K562 (cell line): Measurements from ENCODE around the gene ASB15. TPM values are rescaled to one million over a fixed set of nuclear protein-coding genes. Genes with fewer than 3 reads are reported as not detected.

ENCODE experiments used
- ELF4 ChIP-seq: fragments of 450-650 bp; formaldehyde crosslinking; IDR thresholded peaks from 2 replicates; pipeline ENCODE4 v1.4.0; 2022; ENCODE audit warnings: missing genetic modification characterization
- HMGXB4 ChIP-seq: sonication (generic); formaldehyde crosslinking; IDR thresholded peaks from 2 replicates; pipeline ENCODE4 v1.8.1; 2023; ENCODE audit warnings: mild to moderate bottlenecking, missing genetic modification reagents
- JUND ChIP-seq, 2 experiments: IDR thresholded peaks; 2 replicates in 1 of 2; 3 replicates in 1 of 2; pipeline ENCODE4 v1.6.1; 2011; ENCODE audit warnings: borderline replicate concordance in 2 of 2, low read depth in 2 of 2, low read length in 2 of 2, improper control_type of control experiment in 1 of 2, missing biosample characterization in 1 of 2, missing genetic modification characterization in 1 of 2, missing genetic modification reagents in 1 of 2
- PPARD ChIP-seq: fragments of 250-450 bp; sonication (Bioruptor Pico); IDR thresholded peaks from 2 replicates; pipeline ENCODE4 v1.8.0; 2022; ENCODE audit warnings: inconsistent platforms, mild to moderate bottlenecking, moderate library complexity
- U2AF1 ChIP-seq: fragments of 200-400 bp; formaldehyde crosslinking; optimal IDR thresholded peaks from 2 replicates; pipeline ENCODE3; 2017; ENCODE audit warnings: mild to moderate bottlenecking, low read depth, low read length, moderate library complexity
- ZBTB5 ChIP-seq: fragments of 450-650 bp; IDR thresholded peaks from 2 replicates; pipeline ENCODE4 v1.6.1; 2017; ENCODE audit warnings: antibody characterized with exemption
- ZC3H4 ChIP-seq: sonication (generic); formaldehyde crosslinking; IDR thresholded peaks from 2 replicates; pipeline ENCODE4 v1.9.0; 2021; ENCODE audit warnings: missing genetic modification reagents, borderline replicate concordance
- ZNF140 ChIP-seq: fragments of 250-450 bp; sonication (Bioruptor Pico); IDR thresholded peaks from 2 replicates; pipeline ENCODE4 v1.8.0; 2021; ENCODE audit warnings: moderate library complexity, mild to moderate bottlenecking, inconsistent platforms
- ZNF175 ChIP-seq: fragments of 200-800 bp; sonication (Bioruptor generic); IDR thresholded peaks from 2 replicates; pipeline ENCODE4 v1.6.1; 2016; ENCODE audit warnings: low read depth, mild to moderate bottlenecking, missing genetic modification characterization, missing compliant biosample characterization
- ZNF766 ChIP-seq: fragments of 200-800 bp; sonication (Bioruptor generic); conservative IDR thresholded peaks from 2 replicates; pipeline ENCODE4 v1.6.1; 2016; ENCODE audit warnings: missing genetic modification characterization, missing compliant biosample characterization
- ZSCAN29 ChIP-seq: fragments of 450-650 bp; IDR thresholded peaks from 2 replicates; pipeline ENCODE4 v1.6.1; 2017
- polyA plus RNA-seq, 8 experiments: library from polyadenylated mRNA; depleted of rRNA in 4 of 8; stranded (reverse) in 5 of 8; unstranded in 3 of 8; fragments of >200 nt; fragmentation: Nextera tagmentation in 2 of 8; fragmentation: Illumina TruSeq in 1 of 8; extraction: Ambion mirVana in 2 of 8; extraction: Trizol in 1 of 8; gene quantifications; 2 replicates each; pipeline versions ENCODE4 v1.2.1 to v1.2.3, GENCODE V29; 2011 to 2014; ENCODE audit warnings: inconsistent platforms in 1 of 8, missing spikeins in 1 of 8
- total RNA-seq, 7 experiments: library from RNA; depleted of rRNA in 6 of 7; stranded (reverse); fragments of >200 nt in 6 of 7; fragmentation: Illumina TruSeq in 2 of 7; extraction: Trizol in 2 of 7; gene quantifications; 2 replicates each; pipeline versions ENCODE4 v1.2.1 to v1.2.3, GENCODE V29; 2011 to 2021; ENCODE audit warnings: low replicate concordance in 1 of 7
- TF ChIP-seq, protein P1 (sequence below): sonication (generic); formaldehyde crosslinking; IDR thresholded peaks from 2 replicates; pipeline ENCODE4 v1.8.1; 2023; ENCODE audit warnings: mild to moderate bottlenecking, missing genetic modification reagents
- TF ChIP-seq, protein P2 (sequence below): IDR thresholded peaks from 3 replicates; pipeline ENCODE4 v1.6.1; 2011; ENCODE audit warnings: borderline replicate concordance, mild to moderate bottlenecking, moderate library complexity; ENCODE audit not compliant: insufficient read length; ENCODE audit errors: extremely low read depth
- TF ChIP-seq, protein P3 (sequence below): fragments of 250-450 bp; sonication (Bioruptor Pico); IDR thresholded peaks from 2 replicates; pipeline ENCODE4 v1.5.1; 2021; ENCODE audit warnings: mild to moderate bottlenecking
- TF ChIP-seq, protein P4 (sequence below): sonication (generic); formaldehyde crosslinking; IDR thresholded peaks from 2 replicates; pipeline ENCODE4 v1.8.0; 2022; ENCODE audit warnings: mild to moderate bottlenecking, missing genetic modification reagents

ASB15 gene
- total and polyA plus RNA-seq, 9 of the 15 experiments (the other 6 are each of a cell fraction or from before 2014, with no cell fraction given), result 0.03 to 0.14 (median 0.04) TPM; not detected in 3

GRCh38 chr7:123557398-123558288 is 44.0 kb upstream of the ASB15 start, which contains the start of gene NDUFA5 (continued):
- TF ChIP-seq, protein P1, sequence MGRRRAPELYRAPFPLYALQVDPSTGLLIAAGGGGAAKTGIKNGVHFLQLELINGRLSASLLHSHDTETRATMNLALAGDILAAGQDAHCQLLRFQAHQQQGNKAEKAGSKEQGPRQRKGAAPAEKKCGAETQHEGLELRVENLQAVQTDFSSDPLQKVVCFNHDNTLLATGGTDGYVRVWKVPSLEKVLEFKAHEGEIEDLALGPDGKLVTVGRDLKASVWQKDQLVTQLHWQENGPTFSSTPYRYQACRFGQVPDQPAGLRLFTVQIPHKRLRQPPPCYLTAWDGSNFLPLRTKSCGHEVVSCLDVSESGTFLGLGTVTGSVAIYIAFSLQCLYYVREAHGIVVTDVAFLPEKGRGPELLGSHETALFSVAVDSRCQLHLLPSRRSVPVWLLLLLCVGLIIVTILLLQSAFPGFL (CRISPR knock-in tag), result peak; percentile 97; the same call in 1 of the 2 replicates
- no peak; the same call in 1 of the 2 replicates for TF ChIP-seq ELF4 (CRISPR knock-in tag)
- TF ChIP-seq ZC3H4 (CRISPR knock-in tag), result no peak
- peak; percentile 41 for TF ChIP-seq ZNF766
- TF ChIP-seq ZNF175 (CRISPR knock-in tag), result no peak
- peak; percentile 89 for TF ChIP-seq HMGXB4 (CRISPR knock-in tag)
- no peak for TF ChIP-seq ZNF140 (CRISPR knock-in tag)
- TF ChIP-seq JUND (IDR thresholded peaks at IDR 0.05; ENCODE audit: borderline replicate concordance, low read depth, low read length), result peak; percentile 93
- peak; percentile 36; the same call in 2 of the 3 replicates for TF ChIP-seq JUND (tag; IDR thresholded peaks at IDR 0.05; ENCODE audit: borderline replicate concordance, low read depth, low read length)
- no peak for TF ChIP-seq PPARD
- TF ChIP-seq, protein P2, sequence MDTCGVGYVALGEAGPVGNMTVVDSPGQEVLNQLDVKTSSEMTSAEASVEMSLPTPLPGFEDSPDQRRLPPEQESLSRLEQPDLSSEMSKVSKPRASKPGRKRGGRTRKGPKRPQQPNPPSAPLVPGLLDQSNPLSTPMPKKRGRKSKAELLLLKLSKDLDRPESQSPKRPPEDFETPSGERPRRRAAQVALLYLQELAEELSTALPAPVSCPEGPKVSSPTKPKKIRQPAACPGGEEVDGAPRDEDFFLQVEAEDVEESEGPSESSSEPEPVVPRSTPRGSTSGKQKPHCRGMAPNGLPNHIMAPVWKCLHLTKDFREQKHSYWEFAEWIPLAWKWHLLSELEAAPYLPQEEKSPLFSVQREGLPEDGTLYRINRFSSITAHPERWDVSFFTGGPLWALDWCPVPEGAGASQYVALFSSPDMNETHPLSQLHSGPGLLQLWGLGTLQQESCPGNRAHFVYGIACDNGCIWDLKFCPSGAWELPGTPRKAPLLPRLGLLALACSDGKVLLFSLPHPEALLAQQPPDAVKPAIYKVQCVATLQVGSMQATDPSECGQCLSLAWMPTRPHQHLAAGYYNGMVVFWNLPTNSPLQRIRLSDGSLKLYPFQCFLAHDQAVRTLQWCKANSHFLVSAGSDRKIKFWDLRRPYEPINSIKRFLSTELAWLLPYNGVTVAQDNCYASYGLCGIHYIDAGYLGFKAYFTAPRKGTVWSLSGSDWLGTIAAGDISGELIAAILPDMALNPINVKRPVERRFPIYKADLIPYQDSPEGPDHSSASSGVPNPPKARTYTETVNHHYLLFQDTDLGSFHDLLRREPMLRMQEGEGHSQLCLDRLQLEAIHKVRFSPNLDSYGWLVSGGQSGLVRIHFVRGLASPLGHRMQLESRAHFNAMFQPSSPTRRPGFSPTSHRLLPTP, result no peak
- TF ChIP-seq, protein P3, sequence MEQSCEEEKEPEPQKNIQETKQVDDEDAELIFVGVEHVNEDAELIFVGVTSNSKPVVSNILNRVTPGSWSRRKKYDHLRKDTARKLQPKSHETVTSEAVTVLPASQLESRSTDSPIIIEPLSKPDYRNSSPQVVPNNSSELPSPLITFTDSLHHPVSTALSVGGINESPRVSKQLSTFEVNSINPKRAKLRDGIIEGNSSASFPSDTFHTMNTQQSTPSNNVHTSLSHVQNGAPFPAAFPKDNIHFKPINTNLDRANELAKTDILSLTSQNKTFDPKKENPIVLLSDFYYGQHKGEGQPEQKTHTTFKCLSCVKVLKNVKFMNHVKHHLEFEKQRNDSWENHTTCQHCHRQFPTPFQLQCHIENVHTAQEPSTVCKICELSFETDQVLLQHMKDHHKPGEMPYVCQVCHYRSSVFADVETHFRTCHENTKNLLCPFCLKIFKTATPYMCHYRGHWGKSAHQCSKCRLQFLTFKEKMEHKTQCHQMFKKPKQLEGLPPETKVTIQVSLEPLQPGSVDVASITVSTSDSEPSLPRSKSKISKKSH (CRISPR knock-in tag), result no peak
- TF ChIP-seq ZSCAN29, result no peak
- TF ChIP-seq, protein P4, sequence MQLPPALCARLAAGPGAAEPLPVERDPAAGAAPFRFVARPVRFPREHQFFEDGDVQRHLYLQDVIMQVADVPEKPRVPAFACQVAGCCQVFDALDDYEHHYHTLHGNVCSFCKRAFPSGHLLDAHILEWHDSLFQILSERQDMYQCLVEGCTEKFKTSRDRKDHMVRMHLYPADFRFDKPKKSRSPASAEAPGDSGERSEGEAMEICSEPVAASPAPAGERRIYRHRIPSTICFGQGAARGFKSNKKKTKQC (CRISPR knock-in tag), result peak; percentile 93; the same call in 1 of the 2 replicates
- no peak for TF ChIP-seq U2AF1
- TF ChIP-seq ZBTB5, result no peak
